ENCODE data around the gene CNTNAP5.

DNA sequence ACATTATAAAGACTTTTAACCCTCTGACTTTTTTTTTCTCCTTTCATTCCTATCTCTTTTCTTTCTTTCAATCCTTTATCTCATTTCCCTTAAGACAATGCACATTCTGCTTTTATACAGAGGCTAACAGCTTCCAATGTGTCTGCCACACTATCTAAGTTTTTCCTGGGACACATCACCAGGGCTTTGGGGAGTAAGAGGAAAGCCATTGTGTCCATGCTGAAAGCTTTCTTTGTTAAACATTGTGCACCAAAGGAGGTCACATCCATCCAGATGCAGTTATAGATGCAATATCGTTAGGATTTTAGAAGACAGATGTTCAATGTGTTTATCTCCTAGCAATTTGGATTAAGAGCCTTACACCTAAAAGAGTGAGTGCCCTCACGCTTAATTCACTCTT is 534.1 kb downstream of the CNTNAP5 start:
- TF ChIP-seq, protein P1, sequence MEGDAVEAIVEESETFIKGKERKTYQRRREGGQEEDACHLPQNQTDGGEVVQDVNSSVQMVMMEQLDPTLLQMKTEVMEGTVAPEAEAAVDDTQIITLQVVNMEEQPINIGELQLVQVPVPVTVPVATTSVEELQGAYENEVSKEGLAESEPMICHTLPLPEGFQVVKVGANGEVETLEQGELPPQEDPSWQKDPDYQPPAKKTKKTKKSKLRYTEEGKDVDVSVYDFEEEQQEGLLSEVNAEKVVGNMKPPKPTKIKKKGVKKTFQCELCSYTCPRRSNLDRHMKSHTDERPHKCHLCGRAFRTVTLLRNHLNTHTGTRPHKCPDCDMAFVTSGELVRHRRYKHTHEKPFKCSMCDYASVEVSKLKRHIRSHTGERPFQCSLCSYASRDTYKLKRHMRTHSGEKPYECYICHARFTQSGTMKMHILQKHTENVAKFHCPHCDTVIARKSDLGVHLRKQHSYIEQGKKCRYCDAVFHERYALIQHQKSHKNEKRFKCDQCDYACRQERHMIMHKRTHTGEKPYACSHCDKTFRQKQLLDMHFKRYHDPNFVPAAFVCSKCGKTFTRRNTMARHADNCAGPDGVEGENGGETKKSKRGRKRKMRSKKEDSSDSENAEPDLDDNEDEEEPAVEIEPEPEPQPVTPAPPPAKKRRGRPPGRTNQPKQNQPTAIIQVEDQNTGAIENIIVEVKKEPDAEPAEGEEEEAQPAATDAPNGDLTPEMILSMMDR (conservative IDR thresholded peaks at IDR 0.05; ENCODE audit: low read length), result no peak
- TF ChIP-seq EZH2phosphoT487 (IDR thresholded peaks at IDR 0.05; ENCODE audit: borderline replicate concordance), result no peak
